Tibial artery (tissue), 4 donors: ENCODE data around the gene PLEKHJ1.

Experiments used
- DNase-seq, 2 donors: peaks; one replicate each; pipeline ENCODE4 v3.0.0-alpha.2; 2019
- H3K27ac ChIP-seq, 2 donors: fragments of 200-600 bp; sonication (generic) in 1 of 2; 1 replicate in 1 of 2; 2 replicates in 1 of 2; pipeline ENCODE4 v1.5.1; 2018 to 2019; ENCODE audit warnings: mild to moderate bottlenecking in 1 of 2
- H3K27me3 ChIP-seq, 2 donors: fragments of 200-600 bp; sonication (generic) in 1 of 2; one replicate each; pipeline versions ENCODE4 v1.5.1 to v1.6.0; 2016 to 2019
- H3K36me3 ChIP-seq, 3 donors: fragments of 200-600 bp; sonication (generic) in 2 of 3; one replicate each; pipeline ENCODE4 v1.5.1; 2016 to 2019; ENCODE audit warnings: mild to moderate bottlenecking in 2 of 3
- H3K4me1 ChIP-seq, 4 donors: fragments of 200-600 bp; sonication (generic) in 2 of 4; 1 replicate in 3 of 4; 2 replicates in 1 of 4; pipeline ENCODE4 v1.5.1; 2016 to 2019
- H3K4me3 ChIP-seq, 2 donors: fragments of 200-600 bp; sonication (generic) in 1 of 2; 1 replicate in 1 of 2; 2 replicates in 1 of 2; pipeline ENCODE4 v1.5.1; 2018 to 2019; ENCODE audit warnings: mild to moderate bottlenecking in 2 of 2
- H3K9me3 ChIP-seq, 3 donors: fragments of 200-600 bp; sonication (generic) in 1 of 3; one replicate each; pipeline ENCODE4 v1.5.1; 2016 to 2019
- CTCF ChIP-seq, 2 experiments: fragments of 200-600 bp in 1 of 2; fragments of 450-650 bp in 1 of 2; IDR thresholded peaks; one replicate each; pipeline ENCODE4 v1.5.1; 2017 to 2019; ENCODE audit warnings: antibody characterized with exemption in 2 of 2, mild to moderate bottlenecking in 1 of 2, moderate library complexity in 1 of 2
- intact Hi-C: fragments of 100-400 bp; cut with DNase I; formaldehyde crosslinking; loops from one replicate; pipeline ENCODE4 v1.15.0; 2023; ENCODE audit warnings: low total_unique reads

PLEKHJ1 gene

GRCh38 chr19:2270423-2271233 is 34.5 kb upstream of the PLEKHJ1 start:
- Histone ChIP-seq H3K9me3 (no peaks in the 10 kb centered on the region), H3K27ac (peak overlapping the region; percentile 97 to 100), H3K4me1 (peaks cover 0 to 68% (median 51%) of the 10 kb centered on the region in 4 donors), H3K27me3 (no peaks in the 10 kb centered on the region), H3K4me3 (peak overlapping the region; percentile 91 to 93), H3K36me3 (peaks cover 13 to 33% (median 30%) of the 10 kb centered on the region in 3 donors)
- peak; percentile 83 to 96 for DNase-seq
- intact Hi-C loops = loop anchor here (5.0 kb wide), 2 partner anchors 33 to 118 kb away; partner anchors contain the start of genes AP3D1, PLEKHJ1 and SF3A2
- no peak for TF ChIP-seq CTCF (IDR thresholded peaks at IDR 0.05)

GRCh38 chr19:2270157-2270422 is 34.0 kb upstream of the PLEKHJ1 start:
- intact Hi-C loops = loop anchor here (5.0 kb wide), 2 partner anchors 33 to 118 kb away; partner anchors contain the start of genes AP3D1, PLEKHJ1 and SF3A2
- peak overlapping the region; percentile 91 to 93 for H3K4me3 ChIP-seq
- H3K36me3 ChIP-seq = peaks cover 13 to 30% (median 28%) of the 10 kb centered on the region in 3 donors
- H3K27me3 ChIP-seq = no peaks in the 10 kb centered on the region
- TF ChIP-seq CTCF (IDR thresholded peaks at IDR 0.05) = no peak
- peaks cover 0 to 63% (median 46%) of the 10 kb centered on the region in 4 donors for H3K4me1 ChIP-seq
- no peaks in the 10 kb centered on the region for H3K9me3 ChIP-seq
- peak; percentile 55 to 83 for DNase-seq
- peak overlapping the region; percentile 97 to 100 for H3K27ac ChIP-seq

GRCh38 chr19:2269244-2270156 is 33.4 kb upstream of the PLEKHJ1 start:
- TF ChIP-seq CTCF (IDR thresholded peaks at IDR 0.05) = peak in 1 of 2 experiments; percentile 47
- intact Hi-C loops = loop anchor here (5.0 kb wide), 2 partner anchors 32 to 117 kb away; partner anchors contain the start of genes AP3D1, PLEKHJ1 and SF3A2
- H3K4me1 ChIP-seq = peaks cover 0 to 60% (median 46%) of the 10 kb centered on the region in 4 donors

DNA sequence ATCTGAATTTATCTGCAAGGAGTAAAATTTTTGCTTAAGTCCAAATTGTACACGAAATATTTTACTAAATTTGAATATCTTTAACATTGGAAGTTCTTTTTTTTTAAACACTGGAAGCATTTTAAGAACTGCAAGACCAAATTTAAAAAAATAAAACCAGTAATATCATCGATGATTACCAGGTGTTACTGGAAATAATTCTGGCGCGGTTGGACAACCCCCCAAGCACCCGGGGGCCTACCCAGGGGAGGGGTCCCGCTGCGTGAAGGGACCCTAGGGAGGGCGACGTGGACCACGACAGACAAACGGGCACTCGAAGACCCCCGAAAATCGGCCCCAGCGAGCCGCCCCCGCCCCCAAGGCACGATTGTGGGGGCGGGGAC is 32.7 kb upstream of the PLEKHJ1 start:
- DNase-seq = no peak
- peaks cover 13 to 28% (median 24%) of the 10 kb centered on the region in 3 donors for H3K36me3 ChIP-seq
- peak overlapping the region; percentile 67 to 100 for H3K27ac ChIP-seq
- H3K4me3 ChIP-seq = peak overlapping the region; percentile 91 to 93
- no peak for TF ChIP-seq CTCF (IDR thresholded peaks at IDR 0.05)
- intact Hi-C loops = no loop called here
- H3K9me3 ChIP-seq = no peaks in the 10 kb centered on the region
- peaks cover 0 to 57% (median 41%) of the 10 kb centered on the region in 4 donors for H3K4me1 ChIP-seq
- no peaks in the 10 kb centered on the region for H3K27me3 ChIP-seq

More at GRCh38 chr19:2269244-2270156, 33.4 kb upstream of the PLEKHJ1 start:
- Histone ChIP-seq H3K36me3 (peaks cover 13 to 30% (median 28%) of the 10 kb centered on the region in 3 donors), H3K4me3 (peak overlapping the region; percentile 91 to 93), H3K9me3 (no peaks in the 10 kb centered on the region), H3K27ac (peak overlapping the region; percentile 97 to 100), H3K27me3 (no peaks in the 10 kb centered on the region)
- DNase-seq = peak; percentile 97 to 99

- Histone ChIP-seq H3K4me3 (peak overlapping the region; percentile 91 to 93), H3K4me1 (peaks cover 0 to 53% (median 37%) of the 10 kb centered on the region in 4 donors), H3K36me3 (peaks cover 13 to 26% (median 23%) of the 10 kb centered on the region in 3 donors), H3K9me3 (no peaks in the 10 kb centered on the region), H3K27me3 (no peaks in the 10 kb centered on the region), H3K27ac (peak overlapping the region in 1 of 2 donors; percentile 67)
- intact Hi-C loops = no loop called here
- DNase-seq = no peak
- TF ChIP-seq CTCF (IDR thresholded peaks at IDR 0.05) = no peak
Measured at GRCh38 chr19:2268480-2268830, 32.3 kb upstream of the PLEKHJ1 start.
